HG03108 (cell line): ENCODE results near the gene GEMIN7.

Experiments
- ATAC-seq: cut with Tn5 transposase; IDR thresholded peaks from one replicate; pipeline ENCODE4 v1.9.1; 2021; ENCODE audit warnings: moderate library complexity; ENCODE audit not compliant: unreplicated experiment

The GEMIN7 gene

GRCh38 chr19:45059258-45059965 lies 19.6 kb upstream of the GEMIN7 start:
- ATAC-seq: no peak

DNA sequence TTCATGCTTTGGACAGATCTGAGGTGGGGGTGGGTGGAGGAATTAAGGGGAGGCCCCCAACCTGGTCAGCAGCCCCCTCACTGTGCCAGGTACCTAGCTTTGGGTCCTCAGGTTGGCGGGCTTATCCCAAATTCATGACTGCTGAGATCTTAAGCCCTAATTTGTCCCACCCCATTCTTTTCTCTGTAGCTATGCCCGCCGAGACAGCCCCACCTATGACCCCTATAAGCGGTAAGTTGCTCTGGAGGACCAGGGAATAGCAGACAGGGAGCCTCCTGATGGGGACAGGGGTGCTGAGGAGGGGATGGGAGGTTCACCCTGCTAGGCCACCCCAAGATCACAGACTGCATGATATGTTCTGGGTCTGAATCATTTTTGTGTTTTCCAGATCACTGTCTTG lies 17.1 kb upstream of the GEMIN7 start:
- no peak for ATAC-seq

DNA sequence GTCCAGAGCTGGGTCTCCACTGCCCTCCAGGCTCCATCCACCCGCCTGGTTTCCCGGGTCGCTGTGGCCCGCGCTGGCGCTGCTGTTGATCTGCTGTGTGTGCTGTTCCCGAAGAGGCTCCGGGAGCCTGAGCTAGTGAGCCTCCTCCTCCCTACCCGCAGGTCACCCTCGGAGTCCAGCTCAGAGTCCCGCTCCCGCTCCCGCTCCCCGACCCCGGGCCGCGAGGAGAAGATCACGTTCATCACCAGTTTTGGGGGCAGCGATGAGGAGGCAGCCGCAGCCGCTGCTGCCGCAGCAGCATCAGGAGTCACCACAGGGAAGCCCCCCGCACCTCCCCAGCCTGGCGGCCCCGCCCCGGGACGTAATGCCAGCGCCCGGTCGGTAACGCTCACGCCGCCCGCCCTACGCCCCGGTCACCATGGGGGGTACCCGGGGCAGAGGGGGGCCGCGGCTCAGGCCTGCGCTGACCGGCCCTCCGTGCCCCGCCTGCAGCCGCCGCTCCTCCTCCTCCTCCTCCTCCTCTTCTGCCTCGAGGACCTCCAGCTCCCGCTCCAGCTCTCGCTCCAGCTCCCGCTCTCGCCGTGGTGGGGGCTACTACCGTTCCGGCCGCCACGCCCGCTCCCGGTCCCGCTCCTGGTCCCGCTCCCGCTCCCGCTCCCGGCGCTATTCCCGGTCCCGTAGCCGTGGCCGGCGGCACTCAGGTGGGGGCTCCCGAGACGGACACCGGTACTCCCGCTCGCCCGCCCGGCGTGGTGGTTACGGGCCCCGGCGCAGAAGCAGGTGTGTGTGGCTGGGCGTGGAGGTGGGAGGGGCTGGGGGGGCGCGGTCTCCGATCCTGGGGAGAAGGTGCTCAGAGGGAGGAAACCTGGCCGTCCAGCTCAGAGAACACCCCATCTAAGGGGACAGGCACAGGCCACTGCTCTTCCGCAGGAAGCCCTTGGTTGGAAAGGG lies 14.9 kb upstream of the GEMIN7 start:
- no peak for ATAC-seq

- no peak for ATAC-seq
Measured at GRCh38 chr19:45066921-45067661, 12.0 kb upstream of the GEMIN7 start.

GRCh38 chr19:45068041-45068440 lies 11.0 kb upstream of the GEMIN7 start:
- ATAC-seq: no peak

DNA sequence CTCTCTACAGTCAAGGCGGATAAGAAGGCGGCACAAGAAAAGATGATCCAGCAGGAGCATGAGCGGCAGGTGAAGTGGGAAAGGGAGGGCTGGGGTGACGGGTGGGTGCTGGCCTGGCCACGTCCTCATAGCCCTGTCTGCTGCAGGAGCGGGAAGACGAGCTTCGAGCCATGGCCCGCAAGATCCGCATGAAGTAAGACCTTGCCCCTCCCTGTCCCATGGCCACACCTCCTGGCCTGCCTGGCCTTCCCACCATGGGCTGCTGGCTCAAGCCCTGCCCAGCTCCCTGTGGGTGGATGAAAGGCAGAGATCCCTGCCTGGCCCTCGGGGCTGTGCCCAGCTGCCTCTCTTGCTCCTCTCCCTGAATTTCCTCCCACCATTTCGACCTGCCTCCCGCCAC lies 10.0 kb upstream of the GEMIN7 start:
- no peak for ATAC-seq

DNA sequence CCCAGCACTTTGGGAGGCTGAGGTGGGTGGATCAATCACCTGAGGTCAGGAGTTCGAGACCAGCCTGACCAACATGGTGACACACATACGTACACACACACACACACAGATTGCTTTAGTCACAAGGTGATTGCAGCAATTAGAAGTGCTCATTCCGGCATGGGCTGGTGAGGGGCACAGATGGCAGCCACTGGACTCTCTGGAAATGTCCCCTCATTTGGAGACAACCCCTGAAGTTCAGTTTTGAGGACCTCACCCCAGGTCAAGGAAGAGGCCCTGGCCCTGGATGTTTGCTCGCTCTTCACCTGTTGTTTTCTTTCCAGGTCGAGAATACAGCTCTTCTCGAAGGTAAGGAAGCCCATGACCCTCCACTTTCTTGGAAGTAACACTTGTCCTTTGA lies 8.8 kb upstream of the GEMIN7 start:
- ATAC-seq: no peak

DNA sequence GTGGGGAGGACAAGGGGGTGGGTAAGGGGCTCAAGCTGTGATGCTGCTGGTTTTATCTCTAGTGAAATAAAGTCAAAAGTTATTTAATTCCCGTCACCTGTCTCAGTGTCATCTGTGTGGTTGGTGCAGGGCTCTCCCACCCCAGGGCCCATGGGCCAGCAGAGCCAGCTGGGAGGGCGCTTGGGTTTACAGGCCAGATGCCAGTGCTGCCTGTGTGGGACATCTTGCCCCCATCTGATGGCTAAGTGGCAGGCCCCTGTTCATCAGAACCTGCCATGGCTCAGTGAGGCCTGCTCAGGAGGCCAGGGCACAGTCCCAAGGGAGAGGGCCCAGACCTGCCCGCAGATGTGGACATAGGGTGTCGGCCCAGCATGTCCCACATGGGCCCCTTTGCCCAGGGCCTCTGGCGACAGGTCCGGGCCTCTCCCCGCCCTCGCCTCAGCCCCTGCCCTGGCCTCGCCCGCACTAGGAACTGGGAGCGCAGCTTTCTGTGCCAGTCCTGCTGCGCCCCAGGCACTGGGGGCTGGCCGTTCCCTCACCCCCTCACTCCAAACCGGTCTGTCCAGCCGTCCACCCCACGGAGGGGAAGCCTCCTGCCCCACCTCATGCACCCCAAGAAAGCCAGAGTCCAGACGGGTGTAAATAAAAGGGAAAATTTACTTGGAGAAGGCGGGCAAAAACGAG lies 8.1 kb upstream of the GEMIN7 start:
- no peak for ATAC-seq

GRCh38 chr19:45071545-45071938 lies 7.5 kb upstream of the GEMIN7 start:
- ATAC-seq: no peak

- ATAC-seq: no peak
Measured at GRCh38 chr19:45071969-45072790, 6.9 kb upstream of the GEMIN7 start.

GRCh38 chr19:45074744-45075300 lies 4.2 kb upstream of the GEMIN7 start:
- ATAC-seq: no peak

DNA sequence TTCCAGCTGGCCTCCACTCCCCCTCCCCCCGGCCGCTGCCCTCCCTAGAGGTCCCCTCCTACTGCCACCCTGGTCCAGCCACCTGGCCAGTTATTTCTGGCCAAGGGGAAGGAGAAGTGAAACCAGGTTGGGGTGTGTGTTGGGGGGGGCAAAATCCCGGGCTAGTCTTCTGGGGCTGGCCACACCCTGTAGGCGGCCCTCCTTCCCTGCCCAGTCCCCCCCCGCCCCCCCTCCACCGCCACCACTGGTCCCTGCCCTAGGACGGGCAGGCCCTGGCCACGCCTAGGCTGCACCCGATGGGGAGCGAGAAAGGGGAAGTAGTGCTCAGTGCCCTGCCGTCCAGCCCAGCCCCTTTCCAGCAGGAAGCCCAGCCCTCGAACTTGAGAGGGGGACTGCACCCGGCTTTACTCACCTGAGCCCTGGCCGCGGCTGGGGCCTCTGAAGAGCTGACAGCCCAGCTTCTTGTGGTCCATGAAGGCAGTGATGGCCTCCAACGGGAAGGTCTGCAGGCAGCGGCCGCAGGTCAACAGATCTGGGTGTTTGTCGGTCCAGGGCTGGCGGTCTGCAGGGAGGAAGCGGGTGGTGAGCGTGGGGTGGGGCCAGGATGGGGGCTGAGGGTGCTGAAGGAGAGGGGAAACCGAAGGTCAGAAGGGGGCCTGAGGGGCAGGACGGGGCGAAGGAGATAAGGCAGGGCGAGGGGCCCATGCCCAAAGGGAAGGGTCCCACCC lies 3.6 kb upstream of the GEMIN7 start:
- peak; percentile 56 for ATAC-seq

DNA sequence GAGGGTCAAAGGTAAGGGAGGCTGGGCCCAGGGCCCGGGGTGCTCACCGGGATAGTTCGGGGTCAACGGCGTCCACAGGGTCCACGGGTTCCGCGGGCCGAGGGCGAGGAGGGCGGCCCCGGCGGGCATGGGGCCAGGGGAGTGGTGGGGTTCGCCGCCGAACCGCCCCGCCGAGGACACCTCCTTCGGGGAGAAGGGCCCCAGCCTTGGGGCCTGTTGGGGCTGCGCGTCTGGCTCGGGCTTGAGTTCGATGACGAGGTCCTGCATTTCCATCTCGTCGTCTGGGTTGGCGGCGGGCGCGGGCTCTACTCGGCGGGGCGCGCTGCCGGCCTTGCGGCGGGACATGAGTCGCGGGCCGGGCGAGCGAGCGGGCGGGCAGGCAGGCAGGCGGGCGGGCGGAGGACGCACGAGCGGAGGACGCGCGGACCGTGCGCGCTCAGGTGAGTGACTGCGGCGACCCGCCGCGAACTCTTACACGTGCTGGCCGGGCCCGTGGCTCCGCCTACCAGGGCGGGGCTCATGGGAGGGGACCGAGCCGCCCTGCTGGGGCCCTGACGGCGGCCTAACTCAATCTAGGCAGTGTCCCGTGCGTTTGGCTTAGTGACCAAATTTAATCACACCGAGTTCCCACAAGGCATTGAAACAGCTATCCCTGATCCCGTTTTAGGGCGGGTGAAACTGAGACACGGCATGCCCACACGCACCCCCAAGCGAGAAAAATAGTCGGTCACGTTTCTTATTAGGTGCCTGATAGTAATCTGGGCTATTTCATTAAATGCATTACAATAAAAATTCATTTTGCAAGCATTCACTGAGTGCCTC lies 2.8 kb upstream of the GEMIN7 start, which contains the start of gene ZNF296:
Gene ZNF296, minus strand, starts transcription at position 450 of the 822 bp plus-strand sequence. Its CDS starts 105 bp downstream, at position 345.
- ATAC-seq: peak; percentile 39

DNA sequence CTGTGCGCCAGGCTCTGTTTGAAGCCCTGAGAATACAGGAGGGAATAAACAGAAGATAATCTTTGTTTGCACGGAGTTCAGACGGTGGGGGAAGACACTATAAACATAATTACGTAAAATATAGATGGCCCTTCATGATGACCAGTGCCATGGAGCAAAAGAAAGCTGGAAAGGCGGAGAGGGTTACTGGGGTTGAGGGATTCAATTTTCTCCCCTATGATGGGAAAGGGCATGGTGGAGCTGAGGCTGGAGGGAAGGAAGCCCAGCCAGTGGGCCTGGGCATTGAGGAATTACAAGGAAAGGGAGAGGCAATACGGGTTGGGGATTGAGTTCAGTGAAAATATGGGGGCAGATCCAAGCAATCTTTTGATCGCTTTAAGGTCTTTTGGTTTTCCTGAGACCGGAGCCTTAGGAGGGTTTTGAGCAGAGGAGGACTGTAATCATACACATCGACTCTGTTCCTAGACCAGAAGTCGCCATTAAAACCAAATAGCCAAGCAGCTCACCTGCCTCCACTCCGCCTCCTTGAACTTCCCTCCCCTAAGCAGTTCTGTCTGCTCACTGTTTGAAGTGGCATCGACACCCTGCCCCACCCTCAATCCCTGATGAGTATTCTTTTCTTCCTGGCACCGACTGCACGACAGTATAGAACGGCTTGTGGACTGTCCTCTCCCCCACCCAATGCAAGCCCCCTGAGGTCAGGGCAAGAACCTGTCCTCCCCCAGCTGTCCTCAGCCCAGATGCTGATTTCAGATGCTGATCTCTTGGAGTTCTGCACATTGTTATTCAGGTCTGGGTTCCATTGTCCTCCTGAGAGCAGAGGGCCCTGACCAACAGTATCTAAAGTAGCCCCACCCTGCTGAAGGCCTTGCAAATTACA lies 2.0 kb upstream of the GEMIN7 start:
- no peak for ATAC-seq

- no peak for ATAC-seq
Measured at GRCh38 chr19:45078390-45079062, 534 bp upstream of the GEMIN7 start.

GRCh38 chr19:45079911-45080370 lies 881 bp downstream of the GEMIN7 start:
- no peak for ATAC-seq
